ENCODE measurements around the gene TADA2A.
"Not testable (repeated sequence)": the region's sequence is repeated elsewhere in the genome, so short reads cannot be mapped to it uniquely, and the experiment has no call there.

DNA sequence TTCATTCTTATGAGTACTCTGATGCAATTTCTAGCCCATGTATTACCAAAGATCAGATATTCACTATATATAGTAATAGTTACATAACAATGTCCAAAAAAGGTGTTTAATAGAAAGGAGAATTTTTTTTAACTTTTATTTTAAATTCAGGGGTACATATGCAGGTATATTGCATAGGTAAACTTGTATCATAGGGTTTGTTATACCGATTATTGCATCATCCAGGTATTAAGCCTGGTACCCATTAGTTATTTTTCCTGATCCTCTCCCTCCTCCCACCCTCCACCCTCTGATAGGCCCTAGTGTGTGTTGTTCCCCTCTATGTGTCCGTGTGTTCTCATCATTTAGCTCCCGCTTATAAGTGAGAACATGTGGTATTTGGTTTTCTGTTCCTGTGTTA lies 51.1 kb downstream of the TADA2A start:
- TF ChIP-seq, protein P1, sequence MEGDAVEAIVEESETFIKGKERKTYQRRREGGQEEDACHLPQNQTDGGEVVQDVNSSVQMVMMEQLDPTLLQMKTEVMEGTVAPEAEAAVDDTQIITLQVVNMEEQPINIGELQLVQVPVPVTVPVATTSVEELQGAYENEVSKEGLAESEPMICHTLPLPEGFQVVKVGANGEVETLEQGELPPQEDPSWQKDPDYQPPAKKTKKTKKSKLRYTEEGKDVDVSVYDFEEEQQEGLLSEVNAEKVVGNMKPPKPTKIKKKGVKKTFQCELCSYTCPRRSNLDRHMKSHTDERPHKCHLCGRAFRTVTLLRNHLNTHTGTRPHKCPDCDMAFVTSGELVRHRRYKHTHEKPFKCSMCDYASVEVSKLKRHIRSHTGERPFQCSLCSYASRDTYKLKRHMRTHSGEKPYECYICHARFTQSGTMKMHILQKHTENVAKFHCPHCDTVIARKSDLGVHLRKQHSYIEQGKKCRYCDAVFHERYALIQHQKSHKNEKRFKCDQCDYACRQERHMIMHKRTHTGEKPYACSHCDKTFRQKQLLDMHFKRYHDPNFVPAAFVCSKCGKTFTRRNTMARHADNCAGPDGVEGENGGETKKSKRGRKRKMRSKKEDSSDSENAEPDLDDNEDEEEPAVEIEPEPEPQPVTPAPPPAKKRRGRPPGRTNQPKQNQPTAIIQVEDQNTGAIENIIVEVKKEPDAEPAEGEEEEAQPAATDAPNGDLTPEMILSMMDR (conservative IDR thresholded peaks at IDR 0.05 in 1 of 2, IDR thresholded peaks at IDR 0.05 in 1 of 2; ENCODE audit: extremely low read depth in 1 of 2, insufficient read depth in 1 of 2, low read depth in 1 of 2, low read length in 2 of 2) = not testable (repeated sequence)
- not testable (repeated sequence) for TF ChIP-seq EZH2 (IDR thresholded peaks at IDR 0.05; ENCODE audit: borderline replicate concordance, low read length)

Measured in mammary epithelial cell (primary cell).